GM21423 (cell line): ENCODE data around the gene TNNI2.
"Not testable (repeated sequence)": the region's sequence is repeated elsewhere in the genome, so short reads cannot be mapped to it uniquely, and the experiment has no call there.

Source experiments
- ATAC-seq: cut with Tn5 transposase; IDR thresholded peaks from one replicate; pipeline ENCODE4 v1.9.1; 2021; ENCODE audit warnings: mild to moderate bottlenecking, moderate library complexity; ENCODE audit not compliant: unreplicated experiment

TNNI2 gene

GRCh38 chr11:1838426-1839144 lies at the start of gene TNNI2:
TNNI2 (plus strand) TSS chr11:1838981; CDS start chr11:1839697, 716 bp downstream.
- no peak for ATAC-seq

GRCh38 chr11:1791912-1792311 lies 46.9 kb upstream of the TNNI2 start:
- ATAC-seq: no peak

DNA sequence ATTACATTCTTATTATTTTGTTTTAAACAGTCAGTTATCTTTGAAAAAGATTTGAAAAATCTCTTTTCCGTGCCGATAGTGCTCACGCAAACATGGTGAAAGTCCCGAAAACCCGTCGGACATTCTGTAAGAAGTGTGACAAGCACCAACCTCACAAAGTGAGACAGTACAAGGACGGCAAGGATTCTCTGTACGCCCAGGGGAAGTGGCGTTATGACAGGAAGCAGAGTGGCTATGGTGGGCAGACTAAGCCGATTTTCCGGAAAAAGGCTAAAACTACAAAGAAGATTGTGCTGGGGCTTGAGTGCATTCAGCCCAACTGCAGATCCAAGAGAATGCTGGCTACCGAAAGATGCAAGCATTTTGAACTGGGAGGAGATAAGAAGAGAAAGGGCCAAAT lies 46.3 kb upstream of the TNNI2 start:
- ATAC-seq: no peak

- ATAC-seq: no peak
These were observed 45.7 kb upstream of the TNNI2 start for GRCh38 chr11:1793081-1793480.

DNA sequence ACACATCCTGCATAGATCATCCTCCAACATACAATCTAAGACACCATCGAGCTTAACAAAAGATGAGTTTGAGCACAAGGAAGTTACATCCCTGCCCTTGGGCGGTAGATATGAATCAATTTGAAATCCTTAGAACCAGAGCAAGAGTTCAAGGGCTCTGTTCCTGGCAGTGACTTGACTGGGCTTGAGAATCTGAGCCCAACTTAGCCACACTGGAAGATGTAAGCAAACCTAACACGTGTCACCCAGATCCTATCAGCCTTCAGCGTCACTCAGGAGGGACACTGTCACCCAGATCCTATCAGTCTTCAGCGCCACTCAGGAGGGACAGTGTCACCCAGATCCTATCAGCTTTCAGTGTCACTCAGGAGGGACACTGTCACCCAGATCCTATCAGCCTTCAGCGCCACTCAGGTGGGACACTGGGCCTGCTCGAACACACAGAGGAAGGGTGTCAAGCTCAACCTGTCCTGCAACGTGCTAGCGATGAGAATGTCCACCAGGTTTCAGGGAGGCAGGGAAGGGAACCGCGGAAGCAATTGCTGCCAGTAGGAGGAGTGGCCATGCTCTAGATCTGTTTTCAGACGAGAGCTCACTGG lies 42.3 kb upstream of the TNNI2 start:
- ATAC-seq: no peak

DNA sequence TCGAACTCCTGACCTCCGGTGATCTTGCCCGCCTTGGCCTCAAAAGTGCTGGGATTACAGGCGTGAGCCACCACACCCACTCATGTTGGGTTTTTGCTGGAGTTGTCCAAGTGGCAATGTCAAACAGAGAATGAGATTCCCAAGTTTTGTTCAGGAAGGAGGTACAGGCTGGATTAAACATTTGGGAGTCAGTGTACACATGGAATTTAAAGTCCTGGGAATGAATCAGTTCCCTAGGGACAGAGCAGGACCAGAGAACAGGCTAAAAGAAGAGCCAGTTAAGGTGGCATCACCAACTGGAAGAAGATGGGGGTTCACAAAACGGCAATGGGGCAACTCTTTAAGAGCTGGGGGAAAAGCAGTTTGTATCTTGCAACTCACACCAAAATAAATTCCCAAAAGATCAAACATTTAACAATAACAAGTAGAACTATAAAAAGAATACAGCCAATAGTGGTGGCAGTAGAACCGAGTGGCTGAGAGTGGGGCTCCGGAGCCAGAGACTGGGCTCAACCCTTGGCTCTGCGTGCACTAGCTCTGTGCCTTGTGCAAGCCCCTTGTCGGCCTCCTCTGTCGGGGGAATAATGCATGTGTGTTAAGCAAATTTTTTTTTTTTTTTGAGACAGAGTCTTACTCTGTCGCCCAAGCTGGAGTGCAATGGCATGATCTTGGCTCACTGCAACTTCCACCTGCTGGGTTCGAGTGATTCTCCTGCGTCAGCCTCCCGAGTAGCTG lies 41.2 kb upstream of the TNNI2 start:
- no peak for ATAC-seq

DNA sequence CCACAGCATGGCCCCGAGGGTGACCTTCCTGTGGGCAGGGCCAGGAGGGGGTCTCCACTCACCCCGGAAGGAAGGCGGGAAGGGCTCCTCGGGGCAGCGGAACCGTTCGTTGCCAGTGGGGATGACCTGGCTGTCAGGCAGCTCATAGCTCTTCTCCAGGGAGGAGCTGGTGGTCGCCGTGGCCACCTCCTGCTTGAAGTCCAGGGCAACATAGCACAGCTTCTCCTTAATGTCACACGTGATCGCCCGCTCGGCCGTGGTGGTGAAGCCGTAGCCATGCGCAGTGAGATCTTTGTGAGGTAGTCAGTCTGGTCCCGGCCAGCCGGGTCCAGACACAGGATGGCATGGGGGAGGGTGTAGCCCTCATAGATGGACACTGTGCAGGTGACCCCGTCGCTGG lies 35.5 kb upstream of the TNNI2 start:
- no peak for ATAC-seq

- not testable (repeated sequence) for ATAC-seq
These were observed 34.8 kb upstream of the TNNI2 start for GRCh38 chr11:1803835-1804519.

DNA sequence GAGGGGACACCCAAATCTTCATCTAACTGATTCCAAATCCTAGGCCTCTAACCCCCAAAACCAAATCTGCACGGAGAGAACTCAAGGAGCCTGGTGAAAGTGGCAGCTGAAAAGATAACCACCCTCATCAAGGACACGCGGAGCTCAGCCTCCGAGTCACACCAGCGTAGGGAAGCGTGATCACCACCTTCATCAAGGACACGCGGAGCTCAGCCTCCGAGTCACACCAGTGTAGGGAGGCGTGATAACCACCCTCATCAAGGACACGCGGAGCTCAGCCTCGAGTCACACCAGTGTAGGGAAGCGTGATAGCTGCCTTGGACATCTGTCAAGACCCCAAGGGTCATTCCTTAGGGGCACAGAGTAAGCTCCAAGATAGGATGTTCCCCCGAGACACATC lies 33.3 kb upstream of the TNNI2 start:
- ATAC-seq: no peak

- no peak for ATAC-seq
These were observed 31.4 kb upstream of the TNNI2 start for GRCh38 chr11:1807264-1807995.

GRCh38 chr11:1810761-1811160 lies 28.0 kb upstream of the TNNI2 start:
- no peak for ATAC-seq

GRCh38 chr11:1812274-1812673 lies 26.5 kb upstream of the TNNI2 start:
- no peak for ATAC-seq

DNA sequence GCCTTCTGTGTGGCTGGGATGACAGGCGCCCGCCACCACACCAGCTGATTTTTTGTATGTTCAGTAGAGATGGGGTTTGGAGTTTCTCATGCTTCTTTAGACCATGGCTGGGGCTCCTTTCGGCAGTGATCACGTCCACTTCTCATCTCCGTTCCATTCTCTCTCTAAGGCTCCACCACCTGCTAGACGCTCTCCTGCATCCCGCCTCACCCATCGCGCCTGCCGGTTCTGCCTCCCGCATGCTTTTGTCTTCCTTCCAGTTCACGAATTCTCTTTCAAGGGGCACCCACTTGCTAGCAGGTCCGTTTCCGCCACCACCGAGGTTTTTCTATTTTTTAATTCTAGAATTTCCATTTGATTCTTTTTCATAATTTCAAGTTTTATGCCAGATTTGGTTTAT lies 26.0 kb upstream of the TNNI2 start:
- ATAC-seq: no peak

DNA sequence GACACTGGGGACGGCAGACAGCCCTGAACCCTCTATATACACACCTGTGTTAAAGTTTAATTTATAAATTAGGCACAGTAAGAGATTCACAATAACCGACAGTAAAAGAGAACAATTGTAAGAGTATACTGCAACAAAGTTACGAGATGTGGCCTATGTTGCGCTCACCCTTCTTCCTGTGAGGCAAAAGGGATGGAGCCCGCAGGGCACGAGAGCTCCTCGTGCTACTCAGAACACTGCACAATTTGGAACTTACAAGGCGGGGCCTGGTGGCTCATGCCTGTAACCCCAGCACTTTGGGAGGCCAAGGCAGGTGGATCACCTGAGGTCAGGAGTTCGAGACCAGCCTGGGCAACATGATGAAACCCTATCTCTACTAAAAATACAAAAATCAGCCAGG lies 25.4 kb upstream of the TNNI2 start:
- ATAC-seq: not testable (repeated sequence)

DNA sequence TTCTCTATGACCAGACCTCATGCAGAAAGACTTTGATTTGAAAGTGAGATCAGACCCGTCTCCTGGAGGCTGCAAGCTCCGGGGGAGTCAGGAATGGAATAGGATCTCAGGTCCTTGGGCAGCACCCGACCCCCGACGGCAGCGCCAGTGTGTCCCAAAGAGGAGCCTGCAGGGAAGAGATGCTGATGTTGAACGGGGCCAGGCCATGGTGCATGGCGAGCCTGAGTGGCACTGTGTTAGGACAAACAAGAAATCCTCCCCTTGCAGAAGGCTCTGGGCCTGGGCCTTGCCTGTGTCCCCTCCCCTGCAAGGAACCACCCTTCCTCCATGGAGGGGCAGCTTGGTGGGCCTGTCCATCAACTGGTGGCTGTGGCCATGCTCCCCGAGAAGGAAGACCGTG lies 24.1 kb upstream of the TNNI2 start:
- no peak for ATAC-seq

DNA sequence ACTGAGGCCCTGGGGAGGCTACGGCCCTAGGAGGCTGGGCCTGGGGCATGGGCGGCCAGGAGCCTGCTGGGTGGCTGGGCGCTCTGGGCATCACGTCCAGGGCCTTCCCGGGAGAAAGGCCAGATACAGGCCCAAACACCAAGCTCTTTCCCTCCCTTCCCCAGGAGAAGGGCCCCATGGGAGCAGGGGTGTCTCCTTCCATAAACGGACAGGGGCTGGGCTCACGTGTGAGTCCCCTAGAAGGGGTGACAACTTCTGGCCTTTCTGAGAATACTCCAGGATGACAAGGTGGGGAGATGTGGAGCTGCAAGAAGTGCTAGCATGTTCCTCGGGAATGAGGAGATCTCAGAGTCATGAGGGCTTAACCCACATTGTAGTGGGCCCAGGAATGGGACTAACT lies 23.5 kb upstream of the TNNI2 start:
- ATAC-seq: no peak

DNA sequence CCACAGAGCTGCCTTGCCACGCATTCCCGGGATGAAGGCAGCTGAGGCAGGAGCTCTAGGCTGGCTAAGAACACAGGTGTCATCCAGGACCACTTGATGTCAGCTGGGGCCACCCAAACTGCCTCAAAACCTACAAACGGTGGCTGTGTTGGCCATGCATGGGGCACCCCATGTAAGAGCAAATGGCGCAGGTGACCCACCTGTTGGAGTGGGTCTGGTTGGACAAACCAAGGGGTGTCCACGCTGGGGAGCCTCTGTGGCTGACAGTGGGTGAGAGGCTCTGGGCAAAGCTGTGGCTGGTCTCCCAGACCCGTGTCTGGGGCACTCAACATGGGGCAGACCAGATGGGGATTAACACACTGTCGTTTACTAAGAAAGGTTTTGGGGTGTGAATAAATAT lies 23.0 kb upstream of the TNNI2 start:
- no peak for ATAC-seq

GRCh38 chr11:1817000-1817399 lies 21.8 kb upstream of the TNNI2 start:
- ATAC-seq: no peak

DNA sequence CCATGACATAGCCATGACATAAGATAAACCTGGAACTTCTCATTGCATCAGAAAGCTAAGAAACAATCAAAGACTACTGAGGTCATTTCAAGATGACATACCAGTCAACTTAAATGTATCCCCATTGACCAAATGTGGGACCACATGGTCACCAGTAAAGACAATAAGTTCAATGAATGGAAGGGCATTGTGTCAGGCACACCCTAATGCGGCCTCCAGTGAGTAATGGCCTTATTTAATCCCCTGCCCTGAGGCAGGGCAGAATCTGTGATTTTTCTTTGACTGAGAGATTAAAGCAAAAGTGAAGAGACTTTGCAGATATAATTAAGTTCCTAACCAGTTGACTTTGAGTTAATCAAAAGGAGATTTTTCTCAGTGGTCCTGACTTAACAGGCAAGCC lies 21.3 kb upstream of the TNNI2 start:
- no peak for ATAC-seq

- no peak for ATAC-seq
These were observed 19.7 kb upstream of the TNNI2 start for GRCh38 chr11:1819074-1819473.
